ENCODE results near the gene THRAP3. TPM values are rescaled to one million over a fixed set of nuclear protein-coding genes. Genes with fewer than 3 reads are reported as not detected.

The THRAP3 gene
- total and polyA plus RNA-seq, 8 donors, result 22.2 to 97.9 (median 33.6) TPM

GRCh38 chr1:36328713-36329112 lies 104.5 kb downstream of the THRAP3 start:
- Histone ChIP-seq H3K9me3 (no peaks in the 10 kb centered on the region), H3K4me3 (no peak overlapping the region), H3K27ac (no peak overlapping the region), H3K36me3 (no peaks in the 10 kb centered on the region), H3K4me1 (peaks cover 7 to 21% (median 15%) of the 10 kb centered on the region in 4 donors), H3K27me3 (no peaks in the 10 kb centered on the region)
- intact Hi-C loops (cut with DNase I; ENCODE audit: low total_unique reads), result no loop called here
- TF ChIP-seq EP300 (IDR thresholded peaks at IDR 0.05) (no peak), POLR2AphosphoS5 (IDR thresholded peaks at IDR 0.05) (peak in 1 of 3 donors; percentile 38)
- DNase-seq, result peak; percentile 38 to 64
- 45 to 60% (median 54%) methylated on average over 6 of the region's 6 CpGs for WGBS, 5 donors

- 75 to 91% (median 90%) methylated on average over 9 of the region's 9 CpGs for WGBS, 5 donors
- Histone ChIP-seq H3K27ac (no peak overlapping the region), H3K9me3 (no peaks in the 10 kb centered on the region), H3K36me3 (no peaks in the 10 kb centered on the region), H3K4me1 (peaks cover 0 to 12% (median 6%) of the 10 kb centered on the region in 4 donors), H3K27me3 (no peaks in the 10 kb centered on the region), H3K4me3 (no peak overlapping the region)
- no peak for DNase-seq
- no peak for TF ChIP-seq POLR2AphosphoS5 (IDR thresholded peaks at IDR 0.05)
- no peak for TF ChIP-seq EP300 (IDR thresholded peaks at IDR 0.05)
- TF ChIP-seq CTCF (IDR thresholded peaks at IDR 0.05), result no peak
- no peak for TF ChIP-seq POLR2A (IDR thresholded peaks at IDR 0.05)
- intact Hi-C loops (cut with DNase I; ENCODE audit: low total_unique reads), result no loop called here
Measured at GRCh38 chr1:36329817-36330216, 105.6 kb downstream of the THRAP3 start.

GRCh38 chr1:36330940-36331339 lies 106.7 kb downstream of the THRAP3 start:
- H3K27me3 ChIP-seq, result no peaks in the 10 kb centered on the region
- no peak overlapping the region for H3K27ac ChIP-seq
- WGBS, 5 donors, result 83 to 92% (median 91%) methylated on average over 15 of the region's 15 CpGs
- peaks cover 0 to 12% (median 6%) of the 10 kb centered on the region in 4 donors for H3K4me1 ChIP-seq
- H3K36me3 ChIP-seq, result no peaks in the 10 kb centered on the region
- intact Hi-C loops (cut with DNase I; ENCODE audit: low total_unique reads), result no loop called here
- no peak for TF ChIP-seq EP300 (IDR thresholded peaks at IDR 0.05)
- TF ChIP-seq CTCF (IDR thresholded peaks at IDR 0.05), result no peak
- no peak for TF ChIP-seq POLR2AphosphoS5 (IDR thresholded peaks at IDR 0.05)
- no peak for TF ChIP-seq POLR2A (IDR thresholded peaks at IDR 0.05)
- DNase-seq, result no peak
- no peak overlapping the region for H3K4me3 ChIP-seq
- H3K9me3 ChIP-seq, result no peaks in the 10 kb centered on the region

- 75 to 78% (median 77%) methylated on average over 6 of the region's 6 CpGs for WGBS, 5 donors
- H3K4me3 ChIP-seq, result no peak overlapping the region
- DNase-seq, result no peak
Measured at GRCh38 chr1:36337830-36338229, 113.6 kb downstream of the THRAP3 start.

More at GRCh38 chr1:36337830-36338229, 113.6 kb downstream of the THRAP3 start:
- H3K27ac ChIP-seq, result no peak overlapping the region
- H3K36me3 ChIP-seq, result peaks cover 21 to 38% (median 33%) of the 10 kb centered on the region in 4 donors
- intact Hi-C loops (cut with DNase I; ENCODE audit: low total_unique reads), result no loop called here
- TF ChIP-seq POLR2A (IDR thresholded peaks at IDR 0.05) (no peak), POLR2AphosphoS5 (IDR thresholded peaks at IDR 0.05) (no peak), CTCF (IDR thresholded peaks at IDR 0.05) (no peak), EP300 (IDR thresholded peaks at IDR 0.05) (no peak)
- H3K27me3 ChIP-seq, result no peaks in the 10 kb centered on the region
- H3K4me1 ChIP-seq, result peaks cover 0 to 27% (median 4%) of the 10 kb centered on the region in 4 donors
- no peaks in the 10 kb centered on the region for H3K9me3 ChIP-seq
